ENCODE results near the gene ADAM30.
"Not testable (repeated sequence)": the region's sequence is repeated elsewhere in the genome, so short reads cannot be mapped to it uniquely, and the experiment has no call there.

Gene ADAM30

DNA sequence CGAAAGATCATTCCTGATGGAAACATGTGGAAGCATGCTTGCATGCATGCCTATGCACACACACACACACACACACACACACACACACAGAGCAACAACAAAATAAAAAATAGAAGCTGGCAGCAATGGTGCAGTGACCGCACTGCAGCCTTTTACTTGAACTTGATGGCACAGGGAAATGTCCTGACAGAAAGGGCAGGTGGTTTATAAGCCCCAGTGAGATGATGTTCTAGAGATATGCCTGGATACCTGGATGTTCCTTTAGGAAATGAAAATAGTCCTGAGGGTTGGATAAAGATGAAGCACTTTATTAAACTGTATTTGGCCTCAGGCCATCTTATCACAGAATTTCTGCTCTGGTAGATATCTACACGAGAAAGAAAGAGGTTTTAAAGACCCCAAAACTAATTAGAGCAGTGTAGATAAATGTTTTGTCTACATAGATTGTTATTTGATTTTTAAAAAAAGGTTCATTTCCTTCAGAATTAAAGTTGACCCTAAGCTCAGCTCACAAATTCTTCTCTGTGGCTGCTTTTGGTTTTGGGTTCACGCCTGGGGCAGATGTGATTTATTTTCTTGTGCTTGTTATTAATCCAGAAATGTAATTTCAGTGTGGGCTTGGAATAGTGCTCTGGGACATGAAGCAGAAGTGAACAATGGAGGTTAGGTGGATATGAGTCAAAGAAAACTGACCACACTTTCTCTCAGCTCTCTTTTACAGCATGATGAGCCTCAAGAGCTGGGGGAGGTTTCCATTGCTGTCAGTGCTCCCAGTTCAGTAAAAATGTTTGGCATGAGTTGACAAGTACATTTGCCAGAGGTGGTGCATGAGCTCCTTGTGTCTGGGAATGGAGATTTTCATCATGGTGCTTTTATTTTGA is 22.9 kb downstream of the ADAM30 start:
- DNase-seq: no peak

DNA sequence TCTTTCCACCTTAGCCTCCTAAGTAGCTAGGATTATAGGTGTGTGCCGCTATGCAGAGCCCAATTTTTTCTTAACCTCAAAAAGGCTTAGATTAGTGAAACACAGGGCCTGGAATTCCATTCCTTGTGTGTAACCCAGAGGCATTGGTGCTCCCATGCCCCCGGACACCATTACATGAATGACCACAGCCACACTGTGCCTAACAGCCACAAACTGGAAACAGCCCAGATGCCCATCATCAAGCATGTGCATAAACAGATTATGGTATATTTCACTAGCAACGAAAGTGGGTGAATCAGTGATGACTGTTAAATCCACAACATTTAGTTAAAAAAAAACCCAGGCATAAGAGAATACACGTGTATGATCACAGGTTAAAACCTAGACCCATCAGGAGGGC is 24.4 kb downstream of the ADAM30 start:
- DNase-seq: no peak

DNA sequence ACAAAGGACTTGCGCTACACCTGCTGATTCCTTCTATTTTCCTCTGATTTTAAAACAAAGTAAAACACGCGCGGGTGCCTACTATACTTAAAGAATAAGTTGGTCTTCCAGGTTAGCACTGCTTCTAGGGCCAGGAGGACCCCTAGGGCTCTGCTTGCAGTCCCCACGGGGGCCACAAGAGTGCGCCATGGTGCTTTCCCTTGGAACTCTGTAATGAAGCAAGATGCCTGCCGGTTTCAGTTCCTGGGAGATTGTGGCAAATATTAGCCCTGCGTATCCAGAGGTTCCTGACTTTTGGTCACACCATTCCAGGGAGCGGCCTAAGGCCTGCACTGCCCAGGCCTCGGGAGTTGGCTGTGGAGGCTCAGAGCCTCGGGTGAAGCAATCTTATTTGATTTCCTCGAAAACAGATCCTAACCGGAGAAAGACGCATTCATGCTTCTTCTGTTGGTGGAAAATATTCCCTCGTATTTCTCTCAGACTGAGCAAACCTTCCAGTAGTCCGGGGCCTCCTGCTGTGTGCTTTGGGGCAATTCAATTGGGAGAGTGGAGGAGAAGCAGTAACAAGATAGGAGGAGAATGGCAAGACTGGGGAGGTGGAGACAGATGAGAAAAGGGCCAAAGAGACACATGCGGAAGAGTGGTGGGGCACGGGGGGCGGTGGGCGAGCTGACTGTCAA is 25.3 kb downstream of the ADAM30 start:
- no peak for DNase-seq

DNA sequence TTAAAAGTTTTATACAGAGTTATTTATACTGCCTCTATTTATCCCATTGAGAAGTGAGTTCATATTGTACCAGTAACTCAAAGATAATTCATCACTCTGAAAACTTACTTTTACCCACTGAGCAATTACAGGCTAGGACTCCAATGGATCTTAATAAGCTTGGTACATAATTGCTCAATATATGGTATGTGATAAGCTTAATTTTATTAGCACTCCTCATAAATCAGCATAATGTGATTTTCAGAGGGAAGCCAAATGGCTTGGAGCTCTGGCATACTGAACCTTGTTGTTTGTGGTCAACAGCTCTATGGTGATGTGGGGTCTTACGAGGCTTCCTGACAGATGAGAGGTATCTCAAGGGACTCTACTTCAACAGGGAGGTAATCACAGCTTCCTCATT is 26.3 kb downstream of the ADAM30 start:
- no peak for DNase-seq

DNA sequence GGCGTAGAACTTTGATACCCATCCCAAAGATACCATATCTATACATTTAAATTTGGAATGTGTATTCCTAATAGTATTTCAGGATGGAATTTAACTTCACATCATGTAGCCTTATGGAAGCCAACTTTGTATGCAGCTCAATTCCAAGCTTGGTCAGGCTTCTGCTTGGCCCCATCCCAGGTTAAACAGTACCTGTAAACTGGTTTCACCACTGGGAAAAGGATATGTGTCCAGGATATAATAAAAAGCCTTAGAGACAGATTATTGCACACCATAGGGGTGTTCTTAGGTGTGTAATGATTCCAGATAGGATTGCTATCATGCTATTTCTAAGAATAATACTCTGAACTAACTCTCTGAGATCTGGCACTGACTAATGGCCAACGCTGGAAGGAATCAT is 28.1 kb downstream of the ADAM30 start:
- no peak for DNase-seq

DNA sequence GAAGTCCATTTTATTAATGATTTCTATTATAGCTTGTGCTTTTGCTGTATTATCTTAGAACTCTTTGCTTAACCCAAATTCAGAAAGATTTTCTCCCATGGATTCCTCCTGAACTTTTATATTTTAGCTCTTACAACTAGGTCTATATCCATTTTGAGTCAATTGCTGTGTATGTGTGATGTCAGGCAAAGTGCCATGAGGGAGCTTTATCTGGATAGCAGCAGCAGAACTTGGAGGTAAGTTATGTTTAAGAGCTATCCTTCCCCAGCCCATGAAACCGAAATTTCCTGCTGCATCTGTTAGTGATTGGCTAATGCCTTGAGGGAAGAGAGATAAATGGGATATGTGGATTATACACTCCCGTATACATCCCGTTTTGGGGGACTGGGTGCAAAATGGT is 29.9 kb downstream of the ADAM30 start:
- DNase-seq: no peak

DNA sequence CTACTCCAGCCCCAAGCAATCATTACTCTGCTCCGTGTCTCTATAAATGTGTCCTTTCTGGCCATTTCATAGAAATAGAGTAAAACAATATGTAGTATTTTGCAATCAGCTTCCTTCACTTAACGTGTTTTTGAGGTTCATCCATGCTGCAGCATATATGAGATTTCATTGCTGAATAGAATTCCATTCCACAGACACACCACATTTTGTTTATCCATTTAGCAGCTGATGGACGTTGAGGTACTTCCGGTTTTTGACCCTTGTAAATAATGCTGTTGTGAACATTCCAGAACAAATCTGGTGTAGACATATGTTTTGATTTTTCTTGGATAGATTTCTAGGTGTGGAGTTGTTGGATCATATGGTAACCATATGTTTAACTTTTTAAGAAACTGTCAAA is 30.7 kb downstream of the ADAM30 start:
- DNase-seq: no peak

DNA sequence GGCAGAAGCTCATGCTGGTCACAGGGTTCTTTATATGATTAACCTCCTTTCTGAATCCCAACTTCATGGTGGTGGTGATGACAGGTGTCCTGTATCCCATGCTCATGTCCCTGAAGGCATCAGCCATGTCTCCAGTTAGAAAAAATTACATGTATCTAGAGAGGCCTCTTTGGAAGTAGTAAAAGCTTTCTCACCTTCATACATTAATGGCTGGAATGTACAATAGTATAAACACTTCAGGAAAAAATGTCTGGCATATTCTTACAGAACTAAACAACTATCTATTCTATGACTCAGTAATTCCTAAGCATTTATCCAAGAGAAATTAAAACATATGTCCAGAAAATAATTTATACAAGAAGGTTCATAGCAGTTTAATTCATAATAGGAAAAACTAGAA is 34.0 kb downstream of the ADAM30 start:
- DNase-seq: no peak

DNA sequence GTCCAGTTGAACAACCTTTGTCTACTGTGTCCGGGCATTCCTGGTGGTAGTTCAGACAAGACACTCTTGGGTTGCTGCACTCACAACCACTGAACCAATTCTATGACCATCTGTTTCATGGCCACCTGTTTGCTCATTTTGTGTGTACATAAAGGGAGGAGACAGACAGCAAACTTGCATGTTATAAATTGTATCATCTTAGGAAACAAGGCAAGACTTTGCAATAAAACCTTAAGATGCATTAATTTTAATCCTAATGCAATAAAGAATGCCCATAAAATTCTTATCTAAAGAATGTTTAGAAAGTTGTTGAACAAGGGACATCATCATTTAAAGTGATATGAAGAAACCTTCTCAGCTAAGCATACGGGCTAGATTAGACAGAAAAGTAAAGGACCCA is 34.8 kb downstream of the ADAM30 start:
- no peak for DNase-seq

DNA sequence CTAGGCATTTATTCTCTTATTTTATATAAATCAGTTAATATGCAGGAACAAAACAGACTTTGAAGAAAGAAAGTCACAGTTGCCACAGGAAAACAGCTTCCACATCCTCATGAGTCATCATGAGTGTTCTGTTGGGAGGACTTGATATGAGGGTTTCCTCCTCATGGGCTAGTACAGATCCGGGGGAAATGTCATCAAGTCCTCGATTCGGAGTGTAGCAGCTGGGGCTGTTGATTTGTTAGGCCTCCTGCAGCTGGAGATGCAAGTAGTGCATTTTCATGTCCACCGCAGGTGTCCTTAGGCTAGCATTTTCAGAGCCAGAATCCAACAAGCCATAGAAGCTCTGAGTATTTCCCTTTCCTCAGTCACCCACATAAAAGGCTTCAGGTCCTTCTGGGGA is 36.7 kb downstream of the ADAM30 start:
- DNase-seq: no peak

DNA sequence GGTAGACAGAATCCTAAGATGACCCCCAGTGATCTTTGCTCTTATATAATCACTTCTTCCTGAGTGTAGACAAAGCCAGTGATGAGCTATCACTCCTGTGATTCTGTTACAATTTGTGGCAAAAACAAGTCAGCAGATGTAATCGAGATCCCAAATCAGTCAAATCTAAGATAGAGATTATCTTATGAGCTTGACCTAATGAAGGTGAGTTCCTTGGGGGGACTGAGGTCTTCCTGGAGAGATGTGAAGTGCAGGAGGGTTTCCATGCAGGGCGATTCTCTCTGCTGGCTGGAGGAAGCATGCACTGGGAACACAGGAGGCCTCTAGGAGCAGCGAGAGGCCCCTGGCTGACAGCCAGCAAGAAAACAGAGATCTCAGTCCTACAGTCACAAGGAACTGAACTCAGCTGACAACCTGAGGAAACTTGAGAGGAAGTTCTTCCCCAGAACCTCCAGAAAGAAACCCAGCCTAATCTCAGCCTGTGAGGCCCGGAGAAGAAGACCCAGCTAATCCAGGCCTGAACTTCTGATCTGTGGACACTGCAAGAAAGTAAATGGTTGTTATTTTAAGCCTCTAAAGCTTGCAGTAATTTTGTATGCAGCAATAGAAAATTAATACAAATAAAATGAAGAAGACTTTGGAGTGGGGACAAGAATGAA is 37.6 kb downstream of the ADAM30 start:
- not testable (repeated sequence) for DNase-seq

DNA sequence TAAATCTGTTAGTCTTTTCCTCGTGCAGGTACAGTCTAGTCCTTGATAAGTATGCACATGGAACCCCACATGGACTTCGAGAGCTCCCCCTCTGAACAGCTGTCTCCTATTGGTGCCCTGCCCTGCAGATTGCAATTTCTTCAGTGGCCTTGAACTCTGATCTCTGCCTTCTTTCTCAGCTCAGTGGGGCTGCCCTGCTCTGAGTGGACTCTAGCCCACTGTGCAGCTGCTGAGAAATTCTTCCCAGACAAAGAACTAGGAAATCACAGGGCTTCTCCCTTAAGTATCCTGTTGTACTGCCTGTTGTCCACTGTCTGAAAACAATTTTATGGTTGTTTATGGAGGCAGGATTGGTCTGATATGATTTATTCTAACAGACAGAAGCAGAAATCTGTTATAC is 38.2 kb downstream of the ADAM30 start:
- DNase-seq: no peak

DNA sequence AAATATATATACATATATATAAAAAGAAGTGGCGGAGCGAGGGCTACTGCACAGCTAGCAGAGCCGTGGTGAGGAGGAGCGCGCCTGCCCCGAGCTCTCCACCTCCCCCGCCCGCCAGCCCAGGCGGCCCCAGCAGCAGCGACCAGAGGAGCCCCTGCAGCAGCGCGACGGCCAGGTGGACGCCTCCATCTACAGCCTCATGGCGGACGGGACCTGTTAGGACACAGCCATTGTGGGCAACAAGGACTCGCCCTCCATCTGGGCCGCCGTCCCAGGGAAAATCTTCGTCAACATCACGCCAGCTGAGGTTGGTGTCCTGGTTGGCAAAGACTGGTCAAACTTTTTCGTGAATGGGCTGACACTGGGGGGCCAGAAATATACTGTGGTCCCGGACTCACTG is 43.2 kb downstream of the ADAM30 start:
- DNase-seq: no peak

DNA sequence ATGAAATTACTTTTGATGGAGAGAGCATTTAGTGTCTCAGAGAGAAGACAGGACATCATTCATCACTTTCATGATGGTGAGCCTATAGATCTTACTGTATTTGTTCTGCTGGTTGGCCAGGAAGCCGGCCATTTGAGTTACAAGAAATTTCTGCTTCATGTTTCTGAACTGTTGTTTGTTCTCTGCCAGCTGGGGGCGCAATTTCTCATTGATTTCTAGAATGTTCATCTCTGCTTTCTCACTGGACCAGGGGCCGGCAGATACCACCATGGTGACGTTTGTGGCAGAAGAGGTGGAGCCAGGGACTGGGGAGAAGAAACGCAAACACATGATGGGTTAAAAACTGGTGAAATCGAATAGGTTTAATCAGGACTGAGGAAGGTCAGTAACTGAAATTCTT is 52.1 kb downstream of the ADAM30 start:
- not testable (repeated sequence) for DNase-seq

Data from NCI-H524 treated with DMSO at 0.1 percent for 48 hours (cell line).